HUES6 (cell line): ENCODE data around the gene CACNA1F.

ENCODE experiments used
- H3K27ac ChIP-seq: 2 replicates; pipeline ENCODE4 v1.7.0; 2013; ENCODE audit warnings: low read depth, mild to moderate bottlenecking, low read length, inconsistent platforms
- H3K27me3 ChIP-seq: 2 replicates; pipeline ENCODE4 v1.6.1; 2013; ENCODE audit warnings: low read length; ENCODE audit not compliant: control insufficient read depth, insufficient read depth
- H3K36me3 ChIP-seq: 2 replicates; pipeline ENCODE4 v1.6.1; 2013; ENCODE audit warnings: low read length; ENCODE audit not compliant: control insufficient read depth, insufficient read depth
- H3K4me1 ChIP-seq: 2 replicates; pipeline ENCODE4 v1.6.1; 2013; ENCODE audit warnings: low read length; ENCODE audit not compliant: control insufficient read depth, insufficient read depth
- H3K4me3 ChIP-seq: 2 replicates; pipeline ENCODE4 v1.5.1; 2013; ENCODE audit warnings: low read depth, low read length
- H3K9ac ChIP-seq: one replicate; pipeline ENCODE4 v1.6.1; 2013; ENCODE audit warnings: mild to moderate bottlenecking, low read length
- H3K9me3 ChIP-seq: 2 replicates; pipeline ENCODE4 v1.6.1; 2013; ENCODE audit warnings: low read depth, low read length; ENCODE audit not compliant: control insufficient read depth, insufficient read depth

The CACNA1F gene

DNA sequence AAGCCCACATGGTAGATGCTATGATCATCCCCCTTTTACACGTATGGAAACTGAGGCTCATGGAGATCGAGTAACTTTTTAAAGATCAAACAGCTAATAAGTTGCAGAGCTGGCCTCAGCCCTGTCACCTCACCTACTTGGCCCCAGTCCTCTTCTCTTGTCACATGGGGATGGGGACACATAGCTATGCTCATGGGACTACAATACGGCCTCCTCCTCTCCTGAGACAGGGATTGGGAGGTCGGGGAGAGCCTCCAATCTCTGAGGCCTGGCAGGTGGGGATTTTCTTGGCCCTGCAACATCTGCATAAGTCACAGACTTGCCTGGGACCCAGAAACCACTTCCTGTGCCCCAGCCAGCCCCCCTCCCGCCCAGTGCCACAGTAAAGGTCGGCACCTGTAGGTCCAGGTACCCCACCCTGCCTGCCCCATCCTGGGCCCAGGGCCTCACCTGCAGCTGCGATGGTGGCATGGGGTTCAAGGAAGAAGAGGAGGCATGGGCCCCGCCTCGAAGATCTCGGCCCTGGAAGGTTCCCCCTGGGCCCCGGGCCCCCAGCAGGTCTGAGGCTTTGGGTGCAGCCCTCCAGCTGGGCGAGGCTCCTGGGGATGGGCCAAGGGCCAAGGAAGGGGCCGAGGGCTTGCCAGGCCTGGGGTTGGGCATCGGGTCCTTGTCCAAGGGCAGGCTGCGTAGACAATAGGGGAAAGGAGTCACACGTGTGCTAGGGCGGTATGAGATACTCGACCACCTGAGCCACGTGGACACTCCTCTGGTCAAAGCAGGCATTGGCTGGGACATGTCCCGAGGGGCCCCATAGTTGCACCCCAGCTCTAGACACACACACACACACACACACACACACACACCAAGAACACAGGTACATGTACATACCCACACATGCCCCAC, 25.0 kb upstream of the CACNA1F start:
- Histone ChIP-seq H3K4me3 (no peak overlapping the region), H3K27ac (no peak overlapping the region), H3K9me3 (peaks cover 31% of the 10 kb centered on the region; the same call in 1 of the 2 replicates), H3K27me3 (no peaks in the 10 kb centered on the region), H3K36me3 (no peaks in the 10 kb centered on the region), H3K9ac (no peak overlapping the region), H3K4me1 (no peaks in the 10 kb centered on the region)

DNA sequence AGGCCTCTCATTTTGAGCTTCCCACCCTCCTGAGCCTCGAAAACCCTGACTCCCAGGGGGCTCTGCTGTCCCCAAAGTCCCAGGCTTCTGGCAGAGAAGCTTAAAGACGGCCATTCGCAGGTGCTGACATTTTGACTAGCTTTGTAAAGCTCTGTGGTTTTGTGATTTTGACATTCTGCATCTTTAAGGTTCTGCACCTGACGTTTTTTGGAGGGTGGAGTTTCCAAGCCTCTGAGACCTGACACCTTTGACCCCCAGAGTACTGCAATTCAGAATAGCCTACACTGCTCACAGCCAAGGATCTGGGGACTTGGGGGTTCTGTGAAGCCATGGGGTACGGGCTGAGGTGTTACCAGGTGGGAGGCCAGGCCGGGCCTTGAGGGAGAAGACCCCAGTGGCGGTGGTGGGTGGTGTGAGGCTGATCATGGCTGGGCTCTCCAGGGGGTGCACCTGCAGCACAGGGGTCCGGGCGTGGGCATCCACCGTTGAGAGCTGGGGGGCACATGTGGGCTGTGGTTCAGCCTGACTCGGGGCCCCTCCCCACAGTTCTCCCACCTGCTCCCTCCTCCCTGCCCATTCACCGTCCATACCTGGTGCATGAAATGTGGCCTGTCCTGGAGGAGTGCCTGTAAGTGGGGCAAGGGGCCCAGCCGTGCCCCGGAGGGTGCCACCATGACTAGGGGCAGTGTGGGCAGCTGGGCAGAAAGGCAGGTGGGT, 24.1 kb upstream of the CACNA1F start:
- Histone ChIP-seq H3K36me3 (no peaks in the 10 kb centered on the region), H3K27me3 (no peaks in the 10 kb centered on the region), H3K9me3 (peaks cover 36% of the 10 kb centered on the region; the same call in 1 of the 2 replicates), H3K27ac (no peak overlapping the region), H3K4me1 (no peaks in the 10 kb centered on the region), H3K9ac (no peak overlapping the region), H3K4me3 (no peak overlapping the region)

DNA sequence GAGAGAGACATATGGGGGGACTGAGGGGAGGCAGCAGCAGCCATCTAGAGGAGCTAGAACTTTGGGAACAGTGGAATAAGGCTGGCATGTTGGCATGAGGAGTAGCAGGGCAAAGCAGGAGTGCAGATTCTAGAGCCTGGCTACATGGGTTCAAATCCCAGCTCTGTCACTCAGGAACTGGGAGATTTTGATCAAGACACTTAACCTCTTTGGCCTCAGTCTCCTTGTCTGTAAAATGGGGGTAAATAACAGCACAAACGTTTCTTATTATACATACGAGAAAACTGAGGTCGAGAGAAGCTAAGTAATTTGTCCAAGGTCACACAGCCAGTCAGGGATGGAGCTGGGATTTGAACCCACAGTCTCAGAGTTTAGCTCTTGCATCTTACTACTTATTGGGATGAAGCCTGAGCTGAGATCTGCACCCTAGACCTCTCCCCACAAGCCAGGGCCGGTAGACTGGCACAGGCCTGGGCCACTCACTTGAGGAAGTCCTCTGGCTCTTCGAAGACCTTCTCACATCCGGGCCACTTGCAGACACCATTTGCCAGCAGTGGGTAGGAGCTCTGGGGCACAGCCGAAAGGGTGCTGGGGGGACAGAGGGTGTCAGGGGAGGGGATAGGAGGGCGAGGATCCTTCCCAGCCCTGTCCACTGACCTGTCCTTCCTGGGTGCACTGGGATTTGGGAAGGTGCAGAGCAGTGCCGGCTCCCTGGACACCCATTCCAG, 23.3 kb upstream of the CACNA1F start:
- H3K27me3 ChIP-seq, result no peaks in the 10 kb centered on the region
- H3K36me3 ChIP-seq, result no peaks in the 10 kb centered on the region
- H3K4me3 ChIP-seq, result no peak overlapping the region
- H3K4me1 ChIP-seq, result no peaks in the 10 kb centered on the region
- H3K27ac ChIP-seq, result no peak overlapping the region
- peaks cover 36% of the 10 kb centered on the region; the same call in 1 of the 2 replicates for H3K9me3 ChIP-seq
- H3K9ac ChIP-seq, result no peak overlapping the region

DNA sequence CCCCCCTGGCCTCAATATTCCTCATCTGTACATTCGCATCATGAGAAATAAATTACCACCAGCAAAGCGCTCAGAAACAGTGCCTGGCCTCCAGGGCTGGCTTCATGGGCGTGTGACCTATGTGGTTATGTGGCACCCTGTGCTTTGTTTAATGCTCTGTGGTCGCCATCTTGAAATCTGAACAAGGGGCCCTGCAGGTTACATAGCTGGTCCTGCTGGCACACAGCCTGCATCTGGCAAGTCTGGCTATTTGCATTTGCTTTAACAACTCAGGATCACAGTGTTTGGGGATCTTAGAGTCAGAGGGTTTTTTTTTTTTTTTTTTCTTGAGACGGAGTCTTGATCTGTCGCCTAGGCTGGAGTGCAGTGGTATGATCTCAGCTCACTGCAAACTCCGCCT, 21.5 kb upstream of the CACNA1F start:
- Histone ChIP-seq H3K36me3 (peaks cover 3% of the 10 kb centered on the region; the same call in 1 of the 2 replicates), H3K9ac (no peak overlapping the region), H3K4me1 (no peaks in the 10 kb centered on the region), H3K27me3 (no peaks in the 10 kb centered on the region), H3K9me3 (peaks cover 40% of the 10 kb centered on the region; the same call in 1 of the 2 replicates), H3K4me3 (no peak overlapping the region), H3K27ac (no peak overlapping the region)

DNA sequence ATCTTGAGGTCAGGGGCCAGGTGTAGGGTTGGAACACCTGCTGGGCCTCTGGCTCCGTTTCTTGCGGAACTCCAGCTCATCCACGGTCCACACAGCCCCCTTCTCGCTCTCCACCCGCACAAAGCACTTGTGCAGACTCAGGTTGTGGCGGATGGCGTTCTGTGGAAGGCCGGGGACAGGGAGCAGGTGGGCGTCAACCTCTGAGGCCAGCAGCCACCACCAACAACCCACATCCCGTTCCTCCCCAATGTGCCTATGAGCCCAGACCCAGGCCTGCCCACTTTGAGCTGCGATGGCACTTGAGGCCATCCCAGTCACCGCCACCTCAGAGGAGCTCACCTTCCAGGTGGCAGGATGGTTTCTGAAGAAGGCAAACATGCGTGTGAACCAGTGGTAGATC, 18.2 kb upstream of the CACNA1F start:
- Histone ChIP-seq H3K9ac (no peak overlapping the region), H3K27me3 (no peaks in the 10 kb centered on the region), H3K9me3 (peaks cover 24% of the 10 kb centered on the region; the same call in 1 of the 2 replicates)

DNA sequence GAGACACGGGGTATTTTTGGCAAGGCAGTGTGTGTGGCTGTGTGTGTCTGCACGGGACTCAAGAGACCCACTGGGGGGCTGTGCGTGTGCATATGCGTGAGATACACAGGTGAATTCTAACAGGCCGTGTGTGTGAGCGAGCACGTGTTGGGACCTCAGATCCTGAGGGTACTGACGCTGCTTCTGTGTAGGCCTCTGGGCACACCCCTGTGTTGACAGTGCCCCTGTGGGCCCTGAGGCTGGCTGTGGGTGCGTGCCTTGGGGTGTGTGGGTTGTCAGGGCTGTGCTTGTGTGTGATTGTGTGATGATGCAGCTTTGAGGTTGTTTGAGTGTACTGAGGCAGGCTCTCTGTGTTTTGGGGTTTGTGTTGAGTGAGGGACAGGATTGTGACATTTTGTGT, 17.4 kb upstream of the CACNA1F start:
- Histone ChIP-seq H3K4me1 (no peaks in the 10 kb centered on the region), H3K27me3 (no peaks in the 10 kb centered on the region), H3K27ac (no peak overlapping the region), H3K9me3 (peaks cover 24% of the 10 kb centered on the region; the same call in 1 of the 2 replicates), H3K9ac (no peak overlapping the region), H3K4me3 (no peak overlapping the region), H3K36me3 (peaks cover 19% of the 10 kb centered on the region)

More for the DNA sequence above, 18.2 kb upstream of the CACNA1F start:
- Histone ChIP-seq H3K4me1 (no peaks in the 10 kb centered on the region), H3K4me3 (no peak overlapping the region), H3K27ac (no peak overlapping the region), H3K36me3 (peaks cover 17% of the 10 kb centered on the region)

DNA sequence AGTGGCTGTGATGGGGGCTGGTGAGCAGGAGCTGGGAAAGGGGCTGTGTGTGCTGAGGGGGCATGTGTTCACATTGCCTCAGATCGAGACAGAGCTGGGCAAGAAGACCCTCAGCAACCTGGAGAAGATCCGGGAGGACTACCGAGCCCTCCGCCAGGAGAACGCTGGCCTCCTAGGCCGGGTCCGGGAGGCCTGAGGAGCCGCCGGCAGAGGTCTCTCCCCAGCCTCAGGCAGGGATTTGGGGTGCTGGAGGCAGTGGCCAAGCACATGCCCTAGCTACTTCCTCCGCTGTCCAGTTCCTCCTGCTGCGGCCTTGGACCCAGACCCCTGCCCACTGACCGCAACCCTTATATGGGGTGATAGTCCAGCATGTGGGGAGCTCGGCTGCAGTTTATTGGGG, 16.9 kb upstream of the CACNA1F start:
- H3K9ac ChIP-seq, result no peak overlapping the region
- H3K4me1 ChIP-seq, result no peaks in the 10 kb centered on the region
- no peak overlapping the region for H3K4me3 ChIP-seq
- peaks cover 19% of the 10 kb centered on the region for H3K36me3 ChIP-seq
- peaks cover 24% of the 10 kb centered on the region; the same call in 1 of the 2 replicates for H3K9me3 ChIP-seq
- no peaks in the 10 kb centered on the region for H3K27me3 ChIP-seq
- H3K27ac ChIP-seq, result no peak overlapping the region

DNA sequence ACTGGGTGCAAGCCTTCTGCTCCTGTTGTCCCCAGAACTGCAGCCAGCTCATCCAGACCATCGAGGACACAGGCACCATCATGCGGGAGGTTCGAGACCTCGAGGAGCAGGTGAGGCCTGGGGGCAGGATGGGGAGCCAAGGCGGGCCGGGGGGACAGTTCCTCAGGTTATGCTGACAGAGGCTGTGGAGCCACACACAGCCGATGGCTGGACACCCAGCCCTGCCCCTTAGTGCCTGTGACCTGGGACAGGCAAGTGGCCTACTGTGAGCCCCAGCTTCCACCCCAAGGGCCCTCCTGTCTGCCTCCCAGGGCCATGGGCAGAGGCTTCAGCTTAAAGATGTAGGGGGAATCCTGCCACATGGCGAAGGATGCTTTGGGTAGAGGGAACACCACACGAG, 16.5 kb upstream of the CACNA1F start:
- H3K9me3 ChIP-seq, result peaks cover 24% of the 10 kb centered on the region; the same call in 1 of the 2 replicates
- no peak overlapping the region for H3K27ac ChIP-seq
- no peaks in the 10 kb centered on the region for H3K27me3 ChIP-seq
- H3K36me3 ChIP-seq, result peaks cover 19% of the 10 kb centered on the region
- no peaks in the 10 kb centered on the region for H3K4me1 ChIP-seq
- H3K9ac ChIP-seq, result no peak overlapping the region
- H3K4me3 ChIP-seq, result no peak overlapping the region

DNA sequence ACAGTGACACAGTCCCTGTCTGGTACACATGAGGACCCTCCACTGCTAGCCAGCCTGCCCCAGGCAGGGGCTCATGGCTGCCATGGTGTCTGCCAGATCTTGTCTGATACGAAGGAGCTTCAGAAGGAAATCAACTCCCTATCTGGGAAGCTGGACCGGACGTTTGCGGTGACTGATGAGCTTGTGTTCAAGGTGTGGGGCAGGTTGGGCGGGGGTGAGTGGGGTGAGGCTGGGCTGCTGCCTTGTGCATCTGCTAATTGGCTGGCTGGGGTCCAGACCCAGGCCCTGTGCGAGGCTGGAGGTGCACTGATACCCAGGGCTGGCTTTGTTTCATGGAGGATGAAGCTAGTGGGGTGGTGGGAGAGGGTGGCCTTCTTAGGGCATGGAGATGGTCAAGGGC, 15.9 kb upstream of the CACNA1F start:
- H3K9me3 ChIP-seq, result peaks cover 24% of the 10 kb centered on the region; the same call in 1 of the 2 replicates
- H3K36me3 ChIP-seq, result peaks cover 19% of the 10 kb centered on the region
- H3K27me3 ChIP-seq, result no peaks in the 10 kb centered on the region
- H3K4me3 ChIP-seq, result no peak overlapping the region
- H3K27ac ChIP-seq, result no peak overlapping the region
- no peaks in the 10 kb centered on the region for H3K4me1 ChIP-seq
- no peak overlapping the region for H3K9ac ChIP-seq

DNA sequence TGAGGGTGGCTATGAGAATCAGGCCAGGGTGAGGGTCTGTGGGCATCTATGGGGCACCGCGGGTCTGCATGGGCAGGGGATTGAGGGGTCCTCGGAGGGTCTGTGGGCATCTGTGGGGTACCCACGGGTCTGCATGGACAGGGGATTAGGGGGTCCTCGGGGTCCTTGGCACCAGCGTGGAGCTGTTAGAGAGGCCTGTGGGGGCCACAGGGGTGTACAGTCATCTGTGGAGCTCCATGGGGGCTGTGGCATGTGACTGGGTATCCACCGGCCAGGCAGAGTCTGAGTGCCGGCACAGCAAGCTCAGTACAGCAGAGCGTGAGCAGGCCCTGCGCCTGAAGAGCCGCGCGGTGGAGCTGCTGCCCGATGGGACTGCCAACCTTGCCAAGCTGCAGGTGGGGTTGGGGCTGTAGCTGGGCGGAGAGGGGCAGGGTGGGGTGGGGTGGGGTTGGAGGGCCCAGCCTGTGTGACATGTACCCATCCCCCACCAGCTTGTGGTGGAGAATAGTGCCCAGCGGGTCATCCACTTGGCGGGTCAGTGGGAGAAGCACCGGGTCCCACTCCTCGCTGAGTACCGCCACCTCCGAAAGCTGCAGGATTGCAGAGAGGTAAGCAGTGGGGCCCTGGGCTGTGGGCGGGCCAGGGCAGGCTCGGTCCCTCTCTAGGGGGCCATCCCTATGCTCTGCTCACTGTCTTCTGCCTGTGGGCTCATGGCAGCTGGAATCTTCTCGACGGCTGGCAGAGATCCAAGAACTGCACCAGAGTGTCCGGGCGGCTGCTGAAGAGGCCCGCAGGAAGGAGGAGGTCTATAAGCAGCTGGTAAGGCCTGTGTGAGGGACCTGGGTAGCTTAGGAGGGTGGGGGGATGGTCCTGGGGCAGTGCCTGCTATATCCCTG, 15.0 kb upstream of the CACNA1F start:
- peaks cover 19% of the 10 kb centered on the region for H3K36me3 ChIP-seq
- no peaks in the 10 kb centered on the region for H3K4me1 ChIP-seq
- no peaks in the 10 kb centered on the region for H3K27me3 ChIP-seq
- H3K27ac ChIP-seq, result no peak overlapping the region
- H3K9ac ChIP-seq, result no peak overlapping the region
- H3K9me3 ChIP-seq, result peaks cover 22% of the 10 kb centered on the region; the same call in 1 of the 2 replicates
- H3K4me3 ChIP-seq, result no peak overlapping the region
